HG02623 (cell line): ENCODE measurements around the gene IFNGR2.
"Not testable (repeated sequence)": the region's sequence is repeated elsewhere in the genome, so short reads cannot be mapped to it uniquely, and the experiment has no call there.

Source experiments
- ATAC-seq: cut with Tn5 transposase; IDR thresholded peaks from one replicate; pipeline ENCODE4 v1.9.1; 2021; ENCODE audit warnings: moderate library complexity; ENCODE audit not compliant: unreplicated experiment

Gene IFNGR2

GRCh38 chr21:33375101-33375644 lies 28.0 kb upstream of the IFNGR2 start:
- no peak for ATAC-seq

GRCh38 chr21:33377221-33377920 lies 25.8 kb upstream of the IFNGR2 start:
- no peak for ATAC-seq

- no peak for ATAC-seq
Observed at GRCh38 chr21:33378081-33378480, 25.1 kb upstream of the IFNGR2 start.

- not testable (repeated sequence) for ATAC-seq
Observed at GRCh38 chr21:33379934-33380333, 23.3 kb upstream of the IFNGR2 start.

GRCh38 chr21:33380483-33380998 lies 22.7 kb upstream of the IFNGR2 start:
- ATAC-seq: peak; percentile 50

GRCh38 chr21:33381381-33381780 lies 21.8 kb upstream of the IFNGR2 start:
- ATAC-seq: not testable (repeated sequence)

- ATAC-seq: peak; percentile 82
Observed at GRCh38 chr21:33383056-33383888, 19.9 kb upstream of the IFNGR2 start.

GRCh38 chr21:33384841-33385331 lies 18.3 kb upstream of the IFNGR2 start:
- ATAC-seq: no peak

GRCh38 chr21:33386222-33386784 lies 16.9 kb upstream of the IFNGR2 start:
- ATAC-seq: no peak

GRCh38 chr21:33387294-33387693 lies 15.9 kb upstream of the IFNGR2 start:
- no peak for ATAC-seq

- ATAC-seq: no peak
Observed at GRCh38 chr21:33388188-33388587, 15.0 kb upstream of the IFNGR2 start.

GRCh38 chr21:33390479-33390878 lies 12.7 kb upstream of the IFNGR2 start:
- no peak for ATAC-seq

GRCh38 chr21:33391656-33392055 lies 11.6 kb upstream of the IFNGR2 start:
- no peak for ATAC-seq

GRCh38 chr21:33392284-33392985 lies 10.8 kb upstream of the IFNGR2 start:
- ATAC-seq: no peak

GRCh38 chr21:33393348-33393747 lies 9.9 kb upstream of the IFNGR2 start:
- ATAC-seq: no peak

- ATAC-seq: no peak
Observed at GRCh38 chr21:33394260-33394659, 9.0 kb upstream of the IFNGR2 start.

GRCh38 chr21:33395891-33396331 lies 7.3 kb upstream of the IFNGR2 start:
- no peak for ATAC-seq

GRCh38 chr21:33396436-33396835 lies 6.8 kb upstream of the IFNGR2 start:
- ATAC-seq: no peak

GRCh38 chr21:33396951-33397350 lies 6.3 kb upstream of the IFNGR2 start:
- ATAC-seq: no peak

GRCh38 chr21:33397717-33398116 lies 5.5 kb upstream of the IFNGR2 start:
- ATAC-seq: no peak

GRCh38 chr21:33398361-33398760 lies 4.9 kb upstream of the IFNGR2 start:
- ATAC-seq: no peak
